HEK293T (cell line): Measurements from ENCODE around the gene ACVR1.

Experiments
- ELF4 ChIP-seq: fragments of 450-650 bp; IDR thresholded peaks from 2 replicates; pipeline ENCODE4 v1.6.1; 2017; ENCODE audit warnings: antibody characterized with exemption
- SUZ12 ChIP-seq: fragments of 450-650 bp; IDR thresholded peaks from 2 replicates; pipeline ENCODE4 v1.6.1; 2016; ENCODE audit warnings: mild to moderate bottlenecking

DNA sequence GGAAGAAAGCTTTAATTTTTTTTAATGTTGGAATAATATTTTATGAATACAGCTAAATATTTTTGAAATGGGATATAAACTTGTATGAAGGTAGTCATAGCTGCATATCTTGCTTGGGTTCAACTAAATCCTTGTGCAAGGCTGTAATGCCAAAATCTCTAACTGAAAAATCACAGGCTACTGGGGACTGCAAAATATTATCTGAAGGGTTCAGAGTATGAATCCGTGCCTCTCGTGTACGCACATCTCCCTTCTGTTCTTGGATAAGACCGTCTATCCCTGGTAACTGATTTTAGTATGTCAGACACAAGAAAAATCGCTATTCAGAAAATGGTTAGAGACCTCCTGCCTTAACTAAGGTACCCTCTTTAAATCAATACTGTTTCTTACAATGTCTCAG lies 71.8 kb downstream of the ACVR1 start:
- TF ChIP-seq ELF4 (no peak), SUZ12 (no peak)
